Dedifferentiated amniotic fluid mesenchymal stem cell (primary cell): ENCODE measurements around the gene PRMT2.
"Not testable (repeated sequence)": the region's sequence is repeated elsewhere in the genome, so short reads cannot be mapped to it uniquely, and the experiment has no call there.

Source experiments
- DNase-seq: peaks from one replicate; pipeline ENCODE4 v3.0.0-alpha.2; 2016; ENCODE audit errors: extremely low spot score

PRMT2 gene

GRCh38 chr21:46617267-46618051, 18.0 kb upstream of the PRMT2 start:
- no peak for DNase-seq

- DNase-seq = no peak
Measured at GRCh38 chr21:46618738-46619379, 16.6 kb upstream of the PRMT2 start.

- DNase-seq = no peak
Measured at GRCh38 chr21:46619846-46620245, 15.6 kb upstream of the PRMT2 start.

GRCh38 chr21:46620846-46621245, 14.6 kb upstream of the PRMT2 start:
- DNase-seq = no peak

DNA sequence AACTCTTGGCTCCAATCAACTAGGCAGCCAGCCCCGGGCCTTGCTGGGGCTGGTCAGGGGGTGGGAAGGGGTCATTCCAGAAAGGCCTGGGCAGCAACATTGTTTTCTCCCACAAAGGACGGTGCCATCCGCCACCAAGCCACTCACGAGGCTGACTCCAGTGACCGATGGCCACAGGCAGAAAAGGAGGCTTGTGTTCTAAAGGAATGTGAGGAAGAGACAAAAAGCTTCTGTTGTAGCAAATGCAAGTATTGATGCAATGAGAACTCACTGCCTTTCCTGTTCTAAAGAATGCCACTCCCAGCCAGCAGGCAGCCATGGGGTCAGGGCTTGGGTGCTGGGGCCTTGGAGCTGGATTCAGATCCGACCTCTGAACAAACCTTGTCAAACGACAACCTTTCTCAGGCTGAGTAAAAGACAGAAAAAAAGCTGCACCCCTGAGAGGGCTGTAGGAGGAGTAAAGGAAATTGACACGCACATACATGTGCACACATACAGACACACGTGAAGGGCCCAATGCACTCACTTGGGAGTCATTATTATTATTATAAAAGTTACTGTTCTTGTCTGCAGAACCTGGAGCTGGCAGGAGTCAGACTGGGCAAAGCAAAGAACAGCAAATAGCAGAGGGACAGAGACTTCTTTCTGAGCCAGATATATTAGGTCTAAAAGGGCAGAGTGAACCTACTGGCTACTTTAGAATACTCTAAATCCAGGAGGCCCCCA, 13.9 kb upstream of the PRMT2 start:
- DNase-seq = no peak

DNA sequence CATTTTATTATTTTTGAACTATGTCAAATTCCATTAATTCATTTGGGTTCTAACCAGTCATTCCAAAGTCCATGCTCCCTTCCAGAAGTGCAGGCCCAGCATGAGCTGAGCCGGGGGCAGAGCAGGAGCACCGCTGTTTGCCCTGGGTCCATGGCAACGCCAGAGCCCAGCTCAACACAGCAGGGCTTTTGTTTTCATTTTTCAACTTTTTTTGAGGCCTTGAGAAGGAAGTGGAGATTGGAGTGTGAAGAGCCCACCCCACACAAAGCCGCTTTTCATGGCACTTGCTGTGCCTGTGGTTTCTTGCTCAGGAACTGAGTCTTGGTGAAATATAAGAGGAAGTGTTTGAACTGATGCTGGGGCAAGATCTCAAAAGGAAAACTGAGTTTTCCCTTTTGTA, 13.2 kb upstream of the PRMT2 start:
- no peak for DNase-seq

- DNase-seq = no peak
Measured at GRCh38 chr21:46624050-46624449, 11.4 kb upstream of the PRMT2 start.

- no peak for DNase-seq
Measured at GRCh38 chr21:46625759-46626158, 9.7 kb upstream of the PRMT2 start.

GRCh38 chr21:46626536-46626935, 8.9 kb upstream of the PRMT2 start:
- no peak for DNase-seq

- no peak for DNase-seq
Measured at GRCh38 chr21:46626975-46627501, 8.4 kb upstream of the PRMT2 start.

GRCh38 chr21:46627726-46628125, 7.7 kb upstream of the PRMT2 start:
- no peak for DNase-seq

- DNase-seq = no peak
Measured at GRCh38 chr21:46628868-46629267, 6.6 kb upstream of the PRMT2 start.

DNA sequence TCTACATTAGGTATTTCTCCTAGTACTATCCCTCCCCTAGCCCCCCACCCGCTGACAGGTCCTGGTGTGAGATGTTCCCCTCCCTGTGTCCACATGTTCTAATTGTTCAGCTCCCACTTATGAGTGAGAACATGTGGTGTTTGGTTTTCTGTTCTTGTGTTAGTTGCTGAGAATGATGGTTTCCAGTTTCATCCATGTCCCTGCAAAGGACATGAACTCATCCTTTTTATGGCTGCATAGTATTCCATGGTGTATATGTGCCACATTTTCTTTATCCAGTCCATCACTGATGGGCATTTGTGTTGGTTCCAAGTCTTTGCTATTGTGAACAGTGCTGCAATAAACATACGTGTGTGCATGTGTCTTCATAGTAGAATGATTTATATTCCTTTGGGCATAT, 4.6 kb upstream of the PRMT2 start:
- not testable (repeated sequence) for DNase-seq

DNA sequence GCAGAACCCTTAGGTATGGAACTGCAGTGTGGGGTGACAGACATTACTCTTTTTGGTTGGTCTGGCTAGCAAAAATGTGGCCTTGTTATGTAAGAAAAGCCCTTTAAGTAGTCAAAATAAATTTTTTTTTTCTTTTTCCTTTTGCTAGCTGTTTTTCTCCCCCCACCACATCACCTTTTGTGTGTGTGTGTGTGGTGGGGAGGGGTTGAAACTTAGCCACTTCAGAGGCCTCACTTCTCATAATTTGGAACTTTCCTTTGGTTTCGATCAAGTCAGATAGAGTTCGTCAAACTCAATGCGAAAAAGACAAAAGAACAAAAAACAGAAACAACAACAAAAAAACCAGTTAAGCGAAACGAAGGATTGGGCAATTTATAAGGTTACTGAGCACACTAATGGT, 1.9 kb upstream of the PRMT2 start:
- no peak for DNase-seq

DNA sequence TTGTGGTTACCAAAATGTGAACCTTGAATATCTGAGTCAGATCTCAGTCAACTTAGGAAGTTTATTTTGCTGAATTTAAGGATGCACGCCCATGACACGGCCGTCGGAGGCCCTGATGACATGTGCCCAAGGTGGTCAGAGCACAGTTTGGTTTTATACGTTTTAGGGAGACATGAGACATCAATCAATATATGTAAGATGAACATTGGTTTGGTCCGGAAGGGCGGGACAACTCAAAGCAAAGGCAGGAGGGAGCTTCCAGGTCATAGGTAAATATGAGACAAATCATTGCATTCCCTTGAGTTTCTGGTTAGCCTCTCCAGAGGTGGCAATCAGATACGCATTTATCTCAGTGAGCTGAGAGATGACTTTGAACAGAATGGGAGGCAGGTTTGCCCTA, 1.0 kb upstream of the PRMT2 start:
- DNase-seq = no peak

GRCh38 chr21:46634966-46635323, 529 bp upstream of the PRMT2 start:
- DNase-seq = peak; percentile 83

- no peak for DNase-seq
Measured at GRCh38 chr21:46636181-46636512, 673 bp downstream of the PRMT2 start.

DNA sequence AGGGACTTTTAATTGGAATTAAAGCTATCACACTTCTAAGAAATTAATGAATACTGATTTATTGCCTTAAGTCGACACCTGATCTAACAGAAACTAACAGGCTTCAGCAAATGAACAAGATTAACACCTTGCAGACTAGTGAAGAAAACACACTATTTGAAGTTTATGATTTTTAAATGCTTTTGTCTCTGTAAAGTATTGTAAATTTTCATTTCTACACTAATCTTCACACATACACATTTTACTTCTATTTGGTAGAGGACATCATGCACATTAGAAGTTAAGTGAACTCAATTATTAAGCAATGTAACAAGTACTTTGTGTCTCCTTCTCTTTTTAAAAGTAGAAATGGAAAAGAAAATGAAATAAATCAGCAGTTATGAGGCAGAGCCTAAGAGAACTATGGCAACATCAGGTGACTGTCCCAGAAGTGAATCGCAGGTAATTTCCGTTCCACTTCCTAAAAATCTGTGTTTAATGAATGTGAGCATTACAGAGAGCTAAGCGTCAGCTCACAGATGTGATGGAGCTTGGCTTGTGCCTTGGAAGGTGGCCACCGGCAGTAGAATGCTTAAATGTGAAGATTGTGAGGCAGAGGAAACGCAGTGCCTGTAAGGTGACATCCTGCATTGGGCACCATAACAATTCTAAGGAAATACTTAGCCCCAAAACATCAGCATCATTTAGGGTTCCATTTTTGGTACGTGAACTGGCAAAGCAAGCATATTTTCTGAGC, 1.2 kb downstream of the PRMT2 start:
- no peak for DNase-seq

- DNase-seq = no peak
Measured at GRCh38 chr21:46637952-46638746, 2.7 kb downstream of the PRMT2 start.

GRCh38 chr21:46639489-46640386, 4.3 kb downstream of the PRMT2 start:
- no peak for DNase-seq
